Activated CD4-positive, alpha-beta T cell treated with anti-CD3 and anti-CD28 coated beads, Interleukin-2, amount 50 U/mL, for 24 hours (primary cell): ENCODE results near the gene MAPRE3.

Experiments used
- DNase-seq, 2 donors: peaks; one replicate each; pipeline ENCODE4 v3.0.0-alpha.2; 2020; ENCODE audit warnings: low read depth in 1 of 2, low spot score in 1 of 2

Gene MAPRE3

GRCh38 chr2:26948800-26949199 is 21.6 kb upstream of the MAPRE3 start:
- DNase-seq = no peak

- DNase-seq = no peak
Observed at GRCh38 chr2:26950246-26950645, 20.2 kb upstream of the MAPRE3 start.

GRCh38 chr2:26951236-26951635 is 19.2 kb upstream of the MAPRE3 start:
- DNase-seq = no peak

- no peak for DNase-seq
Observed at GRCh38 chr2:26952374-26952773, 18.1 kb upstream of the MAPRE3 start.

- DNase-seq = no peak
Observed at GRCh38 chr2:26954135-26954534, 16.3 kb upstream of the MAPRE3 start.

GRCh38 chr2:26957041-26957440 is 13.4 kb upstream of the MAPRE3 start:
- DNase-seq = no peak

GRCh38 chr2:26957534-26957933 is 12.9 kb upstream of the MAPRE3 start:
- no peak for DNase-seq

GRCh38 chr2:26959331-26959730 is 11.1 kb upstream of the MAPRE3 start:
- no peak for DNase-seq

- no peak for DNase-seq
Observed at GRCh38 chr2:26964446-26965130, 5.8 kb upstream of the MAPRE3 start.

- DNase-seq = no peak
Observed at GRCh38 chr2:26968001-26968400, 2.4 kb upstream of the MAPRE3 start.

GRCh38 chr2:26969077-26969844 is 1.2 kb upstream of the MAPRE3 start:
- no peak for DNase-seq

GRCh38 chr2:26970928-26971627 is 641 bp downstream of the MAPRE3 start:
- DNase-seq = peak in 1 of 2 donors; percentile 1

- no peak for DNase-seq
Observed at GRCh38 chr2:26971911-26972786, 1.7 kb downstream of the MAPRE3 start.

- no peak for DNase-seq
Observed at GRCh38 chr2:26974352-26974751, 3.9 kb downstream of the MAPRE3 start.

GRCh38 chr2:26975102-26975501 is 4.7 kb downstream of the MAPRE3 start:
- DNase-seq = no peak

GRCh38 chr2:26975656-26976055 is 5.2 kb downstream of the MAPRE3 start:
- DNase-seq = no peak

- DNase-seq = no peak
Observed at GRCh38 chr2:26976237-26976636, 5.8 kb downstream of the MAPRE3 start.

GRCh38 chr2:26977012-26977411 is 6.6 kb downstream of the MAPRE3 start:
- no peak for DNase-seq

- DNase-seq = no peak
Observed at GRCh38 chr2:26978061-26978596, 7.7 kb downstream of the MAPRE3 start.

GRCh38 chr2:26979741-26980140 is 9.3 kb downstream of the MAPRE3 start:
- no peak for DNase-seq

- no peak for DNase-seq
Observed at GRCh38 chr2:26980971-26981370, 10.5 kb downstream of the MAPRE3 start.
